Left ventricle myocardium superior (tissue), 1 donor: Measurements from ENCODE around the gene PTPRN2. TPM values are rescaled to one million over a fixed set of nuclear protein-coding genes. Genes with fewer than 3 reads are reported as not detected.
"Not testable (repeated sequence)": the region's sequence is repeated elsewhere in the genome, so short reads cannot be mapped to it uniquely, and the experiment has no call there.

ENCODE experiments used
- ATAC-seq: fragments of 200-7000 bp; cut with Tn5 transposase; one replicate; pipeline ENCODE4 v1.9.1; 2020; ENCODE audit warnings: mild to moderate bottlenecking, moderate library complexity
- DNase-seq: peaks from one replicate; pipeline ENCODE4 v3.0.0-alpha.2; 2020
- intact Hi-C: fragments of 100-400 bp; cut with micrococcal nuclease; formaldehyde crosslinking; loops from one replicate; pipeline ENCODE4 v1.11.0; 2022
- total RNA-seq: library from RNA; stranded (reverse); fragmentation: NEBNext Ultra II Directional; extraction: Animal tissue kit (Norgen Biotek cat#: 25700); gene quantifications from one replicate; pipeline ENCODE4 v1.2.1, GENCODE V29; 2021
- donor health status: DM: no; HTN: yes; CAD: no; lungs with severe emphysema.

PTPRN2 gene
- total RNA-seq, 1 donor from 2014 or later: 1.3 TPM

- no peak for ATAC-seq
These were observed 803.4 kb downstream of the PTPRN2 start for GRCh38 chr7:157784041-157784835.

GRCh38 chr7:157782041-157782440 is 805.6 kb downstream of the PTPRN2 start:
- DNase-seq: peak; percentile 4
- intact Hi-C loops: no loop called here
- ATAC-seq: no peak

More at GRCh38 chr7:157784041-157784835, 803.4 kb downstream of the PTPRN2 start:
- intact Hi-C loops: no loop called here
- peak; percentile 10 for DNase-seq

- ATAC-seq (no peak), DNase-seq (peak; percentile 6)
- intact Hi-C loops: no loop called here
These were observed 806.9 kb downstream of the PTPRN2 start for GRCh38 chr7:157780721-157781120.

- no peak for ATAC-seq
- DNase-seq: no peak
- intact Hi-C loops: no loop called here
These were observed 807.3 kb downstream of the PTPRN2 start for GRCh38 chr7:157780312-157780711.

GRCh38 chr7:157779206-157779605 is 808.4 kb downstream of the PTPRN2 start:
- ATAC-seq: no peak
- DNase-seq: no peak
- intact Hi-C loops: no loop called here

GRCh38 chr7:157777194-157777762 is 810.3 kb downstream of the PTPRN2 start:
- ATAC-seq, intact Hi-C loops: not testable (repeated sequence)
- peak; percentile 11 for DNase-seq

- DNase-seq (no peak), ATAC-seq (no peak)
- intact Hi-C loops: no loop called here
These were observed 811.9 kb downstream of the PTPRN2 start for GRCh38 chr7:157775560-157776332.

- DNase-seq (no peak), ATAC-seq (no peak)
- intact Hi-C loops: no loop called here
These were observed 812.5 kb downstream of the PTPRN2 start for GRCh38 chr7:157775021-157775559.

GRCh38 chr7:157774495-157774894 is 813.1 kb downstream of the PTPRN2 start:
- DNase-seq (no peak), ATAC-seq (no peak)
- intact Hi-C loops: no loop called here

GRCh38 chr7:157773361-157773760 is 814.3 kb downstream of the PTPRN2 start:
- no peak for ATAC-seq
- DNase-seq: no peak
- intact Hi-C loops: no loop called here

GRCh38 chr7:157772486-157773130 is 815.0 kb downstream of the PTPRN2 start:
- DNase-seq: peak; percentile 15
- intact Hi-C loops: no loop called here
- ATAC-seq: no peak

GRCh38 chr7:157771689-157772088 is 815.9 kb downstream of the PTPRN2 start:
- intact Hi-C loops: no loop called here
- no peak for ATAC-seq

GRCh38 chr7:157770716-157771320 is 816.8 kb downstream of the PTPRN2 start:
- ATAC-seq: no peak
- peak; percentile 11 for DNase-seq
- intact Hi-C loops: no loop called here

More at GRCh38 chr7:157771689-157772088, 815.9 kb downstream of the PTPRN2 start:
- DNase-seq: no peak

- DNase-seq: peak; percentile 28
These were observed 818.0 kb downstream of the PTPRN2 start for GRCh38 chr7:157769526-157770215.

GRCh38 chr7:157769086-157769485 is 818.5 kb downstream of the PTPRN2 start:
- peak; percentile 15 for DNase-seq
- ATAC-seq: no peak
- intact Hi-C loops: no loop called here

More at GRCh38 chr7:157769526-157770215, 818.0 kb downstream of the PTPRN2 start:
- intact Hi-C loops: no loop called here
- ATAC-seq: no peak

GRCh38 chr7:157768198-157768597 is 819.4 kb downstream of the PTPRN2 start:
- intact Hi-C loops: no loop called here
- ATAC-seq (no peak), DNase-seq (peak; percentile 10)

- intact Hi-C loops: no loop called here
- ATAC-seq: no peak
- DNase-seq: no peak
These were observed 820.0 kb downstream of the PTPRN2 start for GRCh38 chr7:157767506-157768197.

GRCh38 chr7:157766098-157766497 is 821.5 kb downstream of the PTPRN2 start:
- intact Hi-C loops: no loop called here
- DNase-seq (no peak), ATAC-seq (no peak)
